ENCODE measurements around the gene PIK3CG. TPM values are rescaled to one million over a fixed set of nuclear protein-coding genes. Genes with fewer than 3 reads are reported as not detected.
"Not testable (repeated sequence)": the region's sequence is repeated elsewhere in the genome, so short reads cannot be mapped to it uniquely, and the experiment has no call there.

PIK3CG gene
- total RNA-seq, 1 donor from 2014 or later = not detected

DNA sequence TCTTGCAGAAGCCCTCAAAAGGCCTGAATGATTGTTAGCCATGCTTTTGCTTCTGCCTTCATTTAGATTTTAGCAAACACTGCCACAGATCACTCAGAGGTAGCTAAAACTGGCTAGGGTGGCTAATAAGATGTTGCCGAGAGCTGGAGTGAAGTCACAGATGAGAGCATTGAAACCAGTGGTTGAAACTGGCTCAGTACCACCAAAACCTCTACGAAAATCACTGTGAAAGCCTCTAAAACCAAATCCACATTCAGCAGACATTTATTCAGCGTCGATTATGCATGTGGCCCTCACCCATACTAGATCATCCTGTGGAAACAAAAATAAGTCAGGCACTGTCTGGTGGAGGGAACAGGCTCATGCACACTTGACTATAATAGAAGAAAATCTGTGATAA, 50.8 kb downstream of the PIK3CG start:
- no peak overlapping the region for H3K27ac Mint-ChIP-seq
- H3K27me3 Mint-ChIP-seq = peaks cover 5% of the 10 kb centered on the region
- H3K4me1 Mint-ChIP-seq (ENCODE audit: unreplicated experiment) = no peaks in the 10 kb centered on the region
- no peaks in the 10 kb centered on the region for H3K9me3 Mint-ChIP-seq
- no peak for DNase-seq (ENCODE audit: extremely low spot score, unreplicated experiment)
- H3K36me3 Mint-ChIP-seq = no peaks in the 10 kb centered on the region
- TF ChIP-seq, protein P1, sequence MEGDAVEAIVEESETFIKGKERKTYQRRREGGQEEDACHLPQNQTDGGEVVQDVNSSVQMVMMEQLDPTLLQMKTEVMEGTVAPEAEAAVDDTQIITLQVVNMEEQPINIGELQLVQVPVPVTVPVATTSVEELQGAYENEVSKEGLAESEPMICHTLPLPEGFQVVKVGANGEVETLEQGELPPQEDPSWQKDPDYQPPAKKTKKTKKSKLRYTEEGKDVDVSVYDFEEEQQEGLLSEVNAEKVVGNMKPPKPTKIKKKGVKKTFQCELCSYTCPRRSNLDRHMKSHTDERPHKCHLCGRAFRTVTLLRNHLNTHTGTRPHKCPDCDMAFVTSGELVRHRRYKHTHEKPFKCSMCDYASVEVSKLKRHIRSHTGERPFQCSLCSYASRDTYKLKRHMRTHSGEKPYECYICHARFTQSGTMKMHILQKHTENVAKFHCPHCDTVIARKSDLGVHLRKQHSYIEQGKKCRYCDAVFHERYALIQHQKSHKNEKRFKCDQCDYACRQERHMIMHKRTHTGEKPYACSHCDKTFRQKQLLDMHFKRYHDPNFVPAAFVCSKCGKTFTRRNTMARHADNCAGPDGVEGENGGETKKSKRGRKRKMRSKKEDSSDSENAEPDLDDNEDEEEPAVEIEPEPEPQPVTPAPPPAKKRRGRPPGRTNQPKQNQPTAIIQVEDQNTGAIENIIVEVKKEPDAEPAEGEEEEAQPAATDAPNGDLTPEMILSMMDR (conservative IDR thresholded peaks at IDR 0.05) = no peak
- H3K4me3 Mint-ChIP-seq = no peak overlapping the region

DNA sequence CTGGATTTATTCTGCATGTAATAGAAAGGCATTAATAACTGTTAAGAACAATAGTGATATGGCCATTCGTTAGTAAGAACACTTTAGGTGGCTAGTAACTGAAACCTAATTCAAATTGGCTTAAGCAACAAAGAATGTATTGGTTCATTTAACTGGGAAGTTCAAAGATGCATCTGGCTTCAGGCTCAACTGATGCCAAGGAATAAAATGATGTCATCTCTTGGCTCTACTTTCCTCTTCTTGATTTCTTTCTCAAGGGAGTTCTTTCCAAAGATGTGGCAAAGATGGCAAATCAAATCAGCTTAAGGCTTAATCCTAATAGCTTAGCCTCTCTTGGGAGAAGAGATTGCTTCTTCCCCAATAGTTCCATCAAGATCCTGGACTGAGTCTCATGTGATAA, 51.6 kb downstream of the PIK3CG start:
- Mint-ChIP-seq H3K9me3 (no peaks in the 10 kb centered on the region), H3K36me3 (no peaks in the 10 kb centered on the region), H3K27me3 (peaks cover 10% of the 10 kb centered on the region), H3K4me3 (no peak overlapping the region), H3K27ac (no peak overlapping the region), H3K4me1 (ENCODE audit: unreplicated experiment) (no peaks in the 10 kb centered on the region)
- no peak for DNase-seq (ENCODE audit: extremely low spot score, unreplicated experiment)
- TF ChIP-seq, protein P1 (conservative IDR thresholded peaks at IDR 0.05) = no peak

DNA sequence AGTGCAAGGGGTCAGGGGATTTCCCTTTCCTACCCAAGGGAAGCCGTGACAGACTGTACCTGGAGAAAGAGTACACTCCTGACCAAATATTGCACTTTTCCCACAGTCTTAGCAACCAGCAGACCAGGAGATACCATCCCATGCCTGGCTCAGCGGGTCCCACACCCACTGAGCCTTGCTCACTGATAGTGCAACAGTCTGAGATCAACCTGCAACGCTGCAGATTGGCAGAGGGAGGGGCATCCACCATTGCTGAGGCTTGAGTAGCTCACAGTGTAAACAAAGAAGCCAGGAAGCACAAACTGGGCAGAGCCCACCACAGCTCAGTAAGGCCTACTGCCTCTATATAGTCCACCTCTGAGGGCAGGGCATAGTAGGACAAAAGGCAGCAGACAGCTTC, 53.9 kb downstream of the PIK3CG start:
- no peak overlapping the region for H3K27ac Mint-ChIP-seq
- no peaks in the 10 kb centered on the region for H3K9me3 Mint-ChIP-seq
- peaks cover 12% of the 10 kb centered on the region for H3K27me3 Mint-ChIP-seq
- H3K36me3 Mint-ChIP-seq = no peaks in the 10 kb centered on the region
- H3K4me3 Mint-ChIP-seq = no peak overlapping the region
- H3K4me1 Mint-ChIP-seq (ENCODE audit: unreplicated experiment) = no peaks in the 10 kb centered on the region
- TF ChIP-seq, protein P1 (conservative IDR thresholded peaks at IDR 0.05) = no peak
- DNase-seq (ENCODE audit: extremely low spot score, unreplicated experiment) = no peak

DNA sequence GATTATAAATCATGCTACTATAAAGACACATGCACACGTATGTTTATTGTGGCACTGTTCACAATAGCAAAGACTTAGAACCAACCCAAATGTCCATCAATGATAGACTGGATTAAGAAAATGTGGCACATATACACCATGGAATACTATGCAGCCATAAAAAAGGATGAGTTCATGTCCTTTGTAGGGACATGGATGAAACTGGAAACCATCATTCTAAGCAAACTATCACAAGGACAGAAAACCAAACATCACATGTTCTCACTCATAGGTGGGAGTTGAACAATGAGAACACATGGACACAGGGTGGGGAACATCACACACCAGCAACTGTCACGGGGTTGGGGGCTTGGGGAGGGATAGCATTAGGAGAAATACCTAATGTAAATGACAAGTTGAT, 59.4 kb downstream of the PIK3CG start:
- not testable (repeated sequence) for H3K27ac Mint-ChIP-seq; DNase-seq (ENCODE audit: extremely low spot score, unreplicated experiment); H3K4me3 Mint-ChIP-seq; H3K9me3 Mint-ChIP-seq; H3K36me3 Mint-ChIP-seq; H3K4me1 Mint-ChIP-seq (ENCODE audit: unreplicated experiment)
- H3K27me3 Mint-ChIP-seq = peaks cover 12% of the 10 kb centered on the region

DNA sequence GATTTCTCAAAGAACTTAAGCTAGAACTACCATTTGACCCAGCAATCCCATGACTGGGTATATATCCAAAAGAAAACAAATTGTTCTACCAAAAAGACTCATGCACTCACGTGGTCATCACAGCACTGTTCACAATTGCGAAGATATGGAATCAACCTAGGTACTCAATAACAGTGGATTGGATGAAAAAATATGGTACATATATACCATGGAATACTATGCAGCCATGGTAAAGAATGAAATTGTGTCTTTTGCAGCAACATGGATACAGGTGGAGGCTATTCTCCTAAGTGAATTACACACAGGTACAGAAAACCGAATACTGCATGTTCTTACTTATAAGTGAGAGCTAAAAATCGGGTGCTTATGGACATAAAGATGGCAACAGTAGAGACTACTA, 61.8 kb downstream of the PIK3CG start:
- Mint-ChIP-seq H3K36me3 (no peaks in the 10 kb centered on the region), H3K27me3 (peaks cover 3% of the 10 kb centered on the region)

DNA sequence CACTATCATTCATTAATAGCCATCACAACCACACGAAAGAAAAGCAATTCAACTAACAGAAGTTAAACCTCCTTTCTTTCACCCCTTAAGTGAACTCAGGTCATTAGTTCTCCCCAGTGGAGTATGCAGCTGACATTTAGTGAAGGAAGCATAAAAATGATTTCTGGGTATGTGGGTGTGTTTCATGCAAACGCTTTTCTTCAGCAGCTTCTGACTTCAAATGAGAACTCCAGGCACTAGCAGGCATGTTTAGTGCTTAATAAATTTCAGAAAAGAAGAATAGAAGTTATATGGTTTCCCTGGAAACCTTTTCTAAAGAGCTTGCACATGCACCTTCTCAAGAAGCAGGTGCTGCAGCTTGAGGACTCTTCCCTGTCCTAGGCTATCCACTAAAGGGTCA, 62.5 kb downstream of the PIK3CG start:
- H3K27me3 Mint-ChIP-seq = no peaks in the 10 kb centered on the region
- no peak for DNase-seq (ENCODE audit: extremely low spot score, unreplicated experiment)
- no peaks in the 10 kb centered on the region for H3K9me3 Mint-ChIP-seq
- no peak overlapping the region for H3K27ac Mint-ChIP-seq
- no peaks in the 10 kb centered on the region for H3K4me1 Mint-ChIP-seq (ENCODE audit: unreplicated experiment)
- TF ChIP-seq, protein P1 (conservative IDR thresholded peaks at IDR 0.05) = no peak
- H3K36me3 Mint-ChIP-seq = no peaks in the 10 kb centered on the region
- H3K4me3 Mint-ChIP-seq = no peak overlapping the region

More for the DNA sequence above, 61.8 kb downstream of the PIK3CG start:
- DNase-seq (ENCODE audit: extremely low spot score, unreplicated experiment) = no peak
- Mint-ChIP-seq H3K4me3 (no peak overlapping the region), H3K4me1 (ENCODE audit: unreplicated experiment) (no peaks in the 10 kb centered on the region), H3K9me3 (no peaks in the 10 kb centered on the region), H3K27ac (no peak overlapping the region)
- TF ChIP-seq, protein P1 (conservative IDR thresholded peaks at IDR 0.05) = no peak

DNA sequence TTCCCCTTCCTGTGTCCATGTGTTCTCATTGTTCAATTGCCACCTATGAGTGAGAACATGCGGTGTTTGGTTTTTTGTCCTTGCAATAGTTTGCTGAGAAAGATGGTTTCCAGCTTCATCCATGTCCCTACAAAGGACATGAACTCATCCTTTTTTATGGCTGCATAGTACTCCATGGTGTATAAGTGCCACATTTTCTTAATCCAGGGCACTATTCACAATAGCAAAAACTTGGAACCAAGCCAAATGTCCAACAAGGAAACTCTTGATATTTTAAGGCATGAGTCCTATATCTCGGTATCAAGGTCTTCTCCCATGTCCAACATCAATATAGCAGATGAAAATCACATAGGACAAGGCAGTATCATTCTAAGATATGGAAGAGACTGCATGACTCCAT, 64.5 kb downstream of the PIK3CG start:
- not testable (repeated sequence) for H3K9me3 Mint-ChIP-seq; DNase-seq (ENCODE audit: extremely low spot score, unreplicated experiment); H3K27ac Mint-ChIP-seq; H3K36me3 Mint-ChIP-seq; H3K4me3 Mint-ChIP-seq; H3K27me3 Mint-ChIP-seq; H3K4me1 Mint-ChIP-seq (ENCODE audit: unreplicated experiment)

All from type B pancreatic cell (in vitro differentiated cells).